Measurements from ENCODE around the gene ZBTB21. TPM values are rescaled to one million over a fixed set of nuclear protein-coding genes. Genes with fewer than 3 reads are reported as not detected.

Gene ZBTB21
- total and polyA plus RNA-seq, 9 of the 15 experiments (the other 6 are each of a cell fraction or from before 2014, with no cell fraction given), result 2.2 to 15.2 (median 8.7) TPM

- TF ChIP-seq NFYB (IDR thresholded peaks at IDR 0.05; ENCODE audit: extremely low read depth, insufficient read length), result no peak
These were observed 46.0 kb downstream of the ZBTB21 start (continued) for GRCh38 chr21:41964171-41964570.

- ATAC-seq (no peak), FAIRE-seq (peak; percentile 59), DNase-seq (ENCODE audit: extremely low read depth in 1 of 4, low spot score in 3 of 4) (no peak)
- H3K27me3 ChIP-seq (ENCODE audit: control insufficient read depth in 2 of 2, insufficient read depth in 2 of 2, low read length in 2 of 2), result peaks cover 36 to 62% of the 10 kb centered on the region in 2 experiments
- ChIA-PET POLR2A (interaction anchor here (0.6 kb wide), 2 partner anchors 75 to 83 kb away, joined by 3 read pairs; no protein-coding TSS in a partner anchor), CTCF (ENCODE audit: low intra/inter-chr PET ratio) (no interaction called here)
- in situ Hi-C loops (cut with MboI) (no loop called here), intact Hi-C loops (cut with micrococcal nuclease) (no loop called here)
- H3K27ac ChIP-seq (ENCODE audit: extremely low read depth, low read depth, low read length), result no peak overlapping the region
- BruUV-seq (replicated peaks), result no TSS peak
- H3K36me3 ChIP-seq (ENCODE audit: control insufficient read depth, insufficient read depth, low read length), result no peaks in the 10 kb centered on the region
- no peak overlapping the region for H3K4me2 ChIP-seq (ENCODE audit: insufficient read depth, low read length)
- no peaks in the 10 kb centered on the region for H4K20me1 ChIP-seq (replicated peaks; ENCODE audit: control insufficient read depth, insufficient read depth, low read length)
- TF ChIP-seq ZNF282 (CRISPR knock-in tag; IDR thresholded peaks at IDR 0.05), result no peak
- TF ChIP-seq ZKSCAN3 (CRISPR knock-in tag; IDR thresholded peaks at IDR 0.05), result no peak
- no peak for TF ChIP-seq PHB (CRISPR knock-in tag; IDR thresholded peaks at IDR 0.05)
- TF ChIP-seq CTCF (IDR thresholded peaks at IDR 0.05 in 2 of 3, conservative IDR thresholded peaks at IDR 0.05 in 1 of 3; ENCODE audit: insufficient read depth in 2 of 3, low read depth in 1 of 3, low read length in 3 of 3), result peak in 2 of 3 experiments; percentile 15 to 23; a peak in 2 of 6 replicates
- TF ChIP-seq NFIC (IDR thresholded peaks at IDR 0.05), result no peak
- TF ChIP-seq CBX2 (IDR thresholded peaks at IDR 0.05; ENCODE audit: insufficient read depth, low read length, poor library complexity, severe bottlenecking), result no peak
- TF ChIP-seq SNIP1 (IDR thresholded peaks at IDR 0.05; ENCODE audit: low read depth), result no peak
- TF ChIP-seq RAD21 (CRISPR knock-in tag; conservative IDR thresholded peaks at IDR 0.05 in 1 of 2, IDR thresholded peaks at IDR 0.05 in 1 of 2), result peak in 1 of 2 experiments; percentile 33; a peak in 2 of 4 replicates
- TF ChIP-seq NCOA2 (IDR thresholded peaks at IDR 0.05; ENCODE audit: partially characterized antibody in 2 of 2), result no peak
- no peak for TF ChIP-seq MCM2 (IDR thresholded peaks at IDR 0.05; ENCODE audit: low read depth)
- no peak for TF ChIP-seq ADNP (tag; IDR thresholded peaks at IDR 0.05)
- TF ChIP-seq HIVEP1 (CRISPR knock-in tag; IDR thresholded peaks at IDR 0.05), result no peak
- no peak for TF ChIP-seq ZNF436 (CRISPR knock-in tag; IDR thresholded peaks at IDR 0.05)
- no peak for TF ChIP-seq HNRNPUL1 (IDR thresholded peaks at IDR 0.05; ENCODE audit: low read length)
- H3K4me3 ChIP-seq, result no peak overlapping the region
- 37% methylated on average over 11 of the region's 11 CpGs for WGBS (ENCODE audit: insufficient coverage, low coverage, missing lambda C conversion rate)
- peaks cover 12 to 17% of the 10 kb centered on the region in 2 experiments for H3K4me1 ChIP-seq (replicated peaks in 1 of 2; ENCODE audit: control insufficient read depth in 2 of 2, insufficient read depth in 2 of 2, low read length in 2 of 2)
- H3K9me1 ChIP-seq (ENCODE audit: control insufficient read depth, insufficient read depth, low read length), result no peaks in the 10 kb centered on the region
- H3K9ac ChIP-seq (ENCODE audit: insufficient read depth in 1 of 2, low read depth in 2 of 2, low read length in 2 of 2), result no peak overlapping the region
- H2AFZ ChIP-seq (ENCODE audit: low read depth, low read length), result no peak overlapping the region
- no peaks in the 10 kb centered on the region for H3K79me2 ChIP-seq (ENCODE audit: control insufficient read depth, insufficient read depth, low read length)
- H3K9me3 ChIP-seq (replicated peaks; ENCODE audit: control insufficient read depth, insufficient read depth, low read depth, low read length), result no peaks in the 10 kb centered on the region
These were observed 47.7 kb downstream of the ZBTB21 start for GRCh38 chr21:41962425-41962966.

Data from K562 (cell line).